Adrenal gland (tissue), 5 donors: Measurements from ENCODE around the gene ADAMTS6.

Experiments used
- CTCF ChIP-seq, 6 experiments: fragments of 450-650 bp in 4 of 6; fragments of 200-600 bp in 2 of 6; sonication (generic) in 1 of 6; IDR thresholded peaks; 1 replicate in 5 of 6; 2 replicates in 1 of 6; pipeline versions ENCODE4 v1.5.1 to v1.8.0; 2016 to 2021; ENCODE audit warnings: antibody characterized with exemption in 6 of 6, mild to moderate bottlenecking in 2 of 6, moderate library complexity in 1 of 6
- POLR2A ChIP-seq, 2 donors: fragments of 450-650 bp; IDR thresholded peaks; one replicate each; pipeline ENCODE4 v1.6.1; 2017; ENCODE audit warnings: antibody characterized with exemption in 2 of 2, mild to moderate bottlenecking in 2 of 2, moderate library complexity in 1 of 2
- donor health status: DM: no; HTN: no; CAD: no.

DNA sequence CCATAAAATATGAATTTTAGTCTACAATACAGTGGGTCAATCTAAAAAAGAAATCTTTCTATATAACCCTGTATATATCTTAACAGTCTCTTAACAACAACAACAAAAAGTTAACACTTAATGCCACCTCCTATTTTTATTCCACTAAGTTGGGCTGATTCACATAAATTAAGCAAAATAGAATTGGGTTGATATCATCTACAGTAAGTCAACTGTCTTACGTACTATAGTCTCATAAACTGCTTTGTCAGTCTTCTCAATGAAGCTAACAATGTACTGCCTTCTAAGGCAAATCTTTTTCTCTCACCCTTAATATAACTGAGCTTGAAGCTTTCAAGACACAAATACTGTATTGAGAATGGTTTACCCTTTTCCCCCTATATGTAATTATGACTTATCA lies 185.7 kb downstream of the ADAMTS6 start:
- TF ChIP-seq CTCF (IDR thresholded peaks at IDR 0.05) (no peak), POLR2A (IDR thresholded peaks at IDR 0.05) (no peak)
